Calu3 (cell line): ENCODE measurements around the gene SLC12A6. TPM values are rescaled to one million over a fixed set of nuclear protein-coding genes. Genes with fewer than 3 reads are reported as not detected.
A peak's percentile ranks its signal among the peaks of the same experiment; 100 is the strongest.

Experiments
- BruUV-seq: library from RNA; stranded (reverse); fragments of 400-500 nt; replicated peaks from 2 replicates; lab custom pipeline; 2021; lab: Mats Ljungman, UMichigan
- CTCF ChIA-PET: fragments of 300-600 bp; sonication (Branson Sonifier 250); formaldehyde crosslinking; loops from one replicate; lab custom pipeline; 2022; ENCODE audit warnings: antibody characterized with exemption; lab: Charles Lee
- DNase-seq: peaks from one replicate; pipeline ENCODE4 v3.0.0; 2022
- H3K27ac Mint-ChIP-seq: one replicate; pipeline ENCODE4 v1.8.0; 2022; ENCODE audit warnings: mixed read lengths; ENCODE audit not compliant: unreplicated experiment
- H3K27me3 Mint-ChIP-seq: one replicate; pipeline ENCODE4 v1.8.0; 2022; ENCODE audit warnings: mixed read lengths; ENCODE audit not compliant: unreplicated experiment
- H3K36me3 Mint-ChIP-seq: one replicate; pipeline ENCODE4 v1.8.0; 2022; ENCODE audit warnings: mild to moderate bottlenecking, moderate library complexity, mixed read lengths; ENCODE audit not compliant: insufficient read depth, unreplicated experiment
- H3K4me1 Mint-ChIP-seq: one replicate; pipeline ENCODE4 v1.8.0; 2022; ENCODE audit warnings: mild to moderate bottlenecking, low read depth, mixed read lengths; ENCODE audit not compliant: unreplicated experiment
- H3K4me3 Mint-ChIP-seq: one replicate; pipeline ENCODE4 v1.8.0; 2022; ENCODE audit warnings: mild to moderate bottlenecking, low read depth, moderate library complexity, mixed read lengths; ENCODE audit not compliant: unreplicated experiment
- H3K9me3 Mint-ChIP-seq: one replicate; pipeline ENCODE4 v1.8.0; 2022; ENCODE audit warnings: low read depth, mixed read lengths; ENCODE audit not compliant: unreplicated experiment
- intact Hi-C: fragments of 100-400 bp; cut with micrococcal nuclease; formaldehyde crosslinking; loops from one replicate; pipeline ENCODE4 v1.10.0; 2022; ENCODE audit not compliant: unreplicated experiment
- total RNA-seq: library from RNA; stranded (reverse); gene quantifications from 2 replicates; pipeline ENCODE4 v1.2.3, GENCODE V29; 2022
- TF ChIP-seq, protein P1 (sequence below): fragments of 200-600 bp; IDR thresholded peaks from one replicate; pipeline ENCODE4 v1.8.0; 2022; ENCODE audit warnings: antibody characterized with exemption; ENCODE audit not compliant: unreplicated experiment

SLC12A6 gene
- total RNA-seq, 1 experiment from 2014 or later, result 3.8 TPM

DNA sequence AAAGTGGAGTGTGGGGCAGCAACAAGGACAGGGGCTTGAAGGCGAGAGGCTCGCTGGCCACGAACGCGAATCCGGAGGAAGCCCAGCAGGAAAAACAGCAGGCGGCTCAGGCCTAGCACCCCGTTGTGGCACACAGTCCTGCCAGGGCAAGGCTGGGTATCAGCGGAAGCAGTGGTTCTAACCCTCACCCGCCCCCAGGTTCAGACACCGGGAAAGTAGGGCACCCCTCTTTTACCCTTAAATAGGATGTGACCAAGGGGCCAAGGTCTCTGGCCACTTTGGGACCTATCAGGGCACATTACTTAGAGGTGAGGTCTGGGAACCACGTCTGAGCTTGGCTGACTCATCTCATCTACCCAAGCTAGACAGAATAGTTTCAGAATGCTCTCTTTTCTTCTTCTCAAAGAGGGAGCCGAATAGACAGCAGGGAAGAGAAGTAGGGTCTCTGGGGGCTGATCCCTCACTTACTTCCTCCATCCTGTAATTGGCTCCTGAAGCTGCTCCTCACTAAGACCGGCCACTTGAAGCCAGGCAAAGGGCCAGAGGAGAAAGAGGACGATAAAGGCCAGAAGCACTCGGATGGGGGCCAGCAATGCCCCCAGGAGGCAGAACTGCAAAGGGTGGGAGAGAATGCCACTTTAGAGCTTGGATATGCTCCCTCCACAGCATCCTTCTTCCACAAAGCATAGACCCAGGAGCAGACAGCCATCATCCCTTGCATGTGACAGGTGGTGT, 27.7 kb upstream of the SLC12A6 start:
- intact Hi-C loops, result no loop called here
- H3K27ac Mint-ChIP-seq, result no peak overlapping the region
- TF ChIP-seq, protein P1, sequence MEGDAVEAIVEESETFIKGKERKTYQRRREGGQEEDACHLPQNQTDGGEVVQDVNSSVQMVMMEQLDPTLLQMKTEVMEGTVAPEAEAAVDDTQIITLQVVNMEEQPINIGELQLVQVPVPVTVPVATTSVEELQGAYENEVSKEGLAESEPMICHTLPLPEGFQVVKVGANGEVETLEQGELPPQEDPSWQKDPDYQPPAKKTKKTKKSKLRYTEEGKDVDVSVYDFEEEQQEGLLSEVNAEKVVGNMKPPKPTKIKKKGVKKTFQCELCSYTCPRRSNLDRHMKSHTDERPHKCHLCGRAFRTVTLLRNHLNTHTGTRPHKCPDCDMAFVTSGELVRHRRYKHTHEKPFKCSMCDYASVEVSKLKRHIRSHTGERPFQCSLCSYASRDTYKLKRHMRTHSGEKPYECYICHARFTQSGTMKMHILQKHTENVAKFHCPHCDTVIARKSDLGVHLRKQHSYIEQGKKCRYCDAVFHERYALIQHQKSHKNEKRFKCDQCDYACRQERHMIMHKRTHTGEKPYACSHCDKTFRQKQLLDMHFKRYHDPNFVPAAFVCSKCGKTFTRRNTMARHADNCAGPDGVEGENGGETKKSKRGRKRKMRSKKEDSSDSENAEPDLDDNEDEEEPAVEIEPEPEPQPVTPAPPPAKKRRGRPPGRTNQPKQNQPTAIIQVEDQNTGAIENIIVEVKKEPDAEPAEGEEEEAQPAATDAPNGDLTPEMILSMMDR, result no peak

DNA sequence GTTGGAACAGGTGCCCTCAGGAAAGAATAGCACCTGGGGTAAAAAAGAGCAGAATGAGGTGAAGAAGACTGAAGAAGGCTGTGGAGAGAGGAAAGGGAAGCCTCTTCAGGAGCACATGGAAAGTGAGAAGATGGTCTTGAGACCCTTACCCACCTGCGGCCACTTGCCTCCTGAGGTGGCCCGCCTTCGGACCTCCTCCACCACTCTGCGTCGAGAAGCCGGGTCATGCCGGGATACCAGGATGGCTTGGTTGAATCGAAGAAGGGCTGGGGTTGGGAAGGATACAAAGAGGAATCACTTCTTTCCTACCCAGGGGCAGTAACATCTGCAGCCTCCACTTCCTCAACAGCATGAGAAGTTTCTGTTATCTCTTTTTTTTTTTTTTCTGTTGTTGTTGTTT, 26.5 kb upstream of the SLC12A6 start:
- CTCF ChIA-PET, result interaction anchor here (0.6 kb wide), 1 partner anchor 11 kb away, joined by 4 read pairs; no protein-coding TSS in a partner anchor
- no peaks in the 10 kb centered on the region for H3K9me3 Mint-ChIP-seq
- peaks cover 34% of the 10 kb centered on the region for H3K4me1 Mint-ChIP-seq
- peaks cover 32% of the 10 kb centered on the region for H3K36me3 Mint-ChIP-seq
- TF ChIP-seq, protein P1, result no peak
- H3K27me3 Mint-ChIP-seq, result no peaks in the 10 kb centered on the region
- H3K4me3 Mint-ChIP-seq, result no peak overlapping the region
- no TSS peak for BruUV-seq
- no peak for DNase-seq
- no peak overlapping the region for H3K27ac Mint-ChIP-seq
- intact Hi-C loops, result no loop called here

More for the DNA sequence above, 27.7 kb upstream of the SLC12A6 start:
- Mint-ChIP-seq H3K27me3 (no peaks in the 10 kb centered on the region), H3K9me3 (no peaks in the 10 kb centered on the region), H3K36me3 (peaks cover 28% of the 10 kb centered on the region), H3K4me1 (peaks cover 25% of the 10 kb centered on the region), H3K4me3 (peak overlapping the region; percentile 87)
- no peak for DNase-seq
- CTCF ChIA-PET, result no interaction called here
- no TSS peak for BruUV-seq

DNA sequence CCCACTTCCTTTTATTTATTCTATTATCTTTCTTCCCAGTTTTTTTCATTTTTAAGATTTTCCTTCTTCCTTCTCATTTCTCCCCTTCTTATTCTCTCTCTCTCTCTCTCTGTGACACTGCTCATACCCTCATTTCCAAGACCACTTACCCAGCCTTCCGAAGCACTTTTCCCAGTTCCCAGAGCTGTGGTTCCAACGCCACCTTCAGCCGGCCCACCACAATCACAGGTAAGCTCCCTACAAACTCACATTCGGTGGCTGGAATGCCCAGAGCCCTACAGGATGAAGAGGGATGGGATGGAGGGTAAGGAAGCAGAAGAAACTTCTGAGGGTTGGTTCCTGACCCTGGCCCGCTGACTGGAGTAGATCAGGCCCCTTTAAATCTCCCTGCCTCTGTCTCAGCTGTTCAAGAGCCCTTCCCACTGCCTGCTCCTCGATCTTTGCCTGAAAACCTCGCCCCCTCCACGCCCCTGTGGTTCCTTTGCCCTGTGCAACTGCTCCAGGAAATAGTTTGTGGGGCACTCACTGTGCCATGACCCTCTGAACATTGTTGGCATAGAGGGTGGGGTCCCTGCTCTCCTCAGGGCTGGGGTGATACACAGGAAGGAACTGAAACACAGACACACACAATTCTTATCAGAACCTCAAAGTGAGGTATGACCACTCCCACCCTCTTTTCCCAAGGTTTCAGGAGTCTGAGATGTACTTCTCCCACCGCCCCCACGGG, 24.6 kb upstream of the SLC12A6 start:
- Mint-ChIP-seq H3K9me3 (no peaks in the 10 kb centered on the region), H3K36me3 (peaks cover 32% of the 10 kb centered on the region), H3K4me1 (peaks cover 34% of the 10 kb centered on the region), H3K4me3 (no peak overlapping the region), H3K27ac (no peak overlapping the region), H3K27me3 (no peaks in the 10 kb centered on the region)
- DNase-seq, result no peak
- TF ChIP-seq, protein P1, result no peak
- intact Hi-C loops, result no loop called here
- CTCF ChIA-PET, result no interaction called here
- BruUV-seq, result no TSS peak

DNA sequence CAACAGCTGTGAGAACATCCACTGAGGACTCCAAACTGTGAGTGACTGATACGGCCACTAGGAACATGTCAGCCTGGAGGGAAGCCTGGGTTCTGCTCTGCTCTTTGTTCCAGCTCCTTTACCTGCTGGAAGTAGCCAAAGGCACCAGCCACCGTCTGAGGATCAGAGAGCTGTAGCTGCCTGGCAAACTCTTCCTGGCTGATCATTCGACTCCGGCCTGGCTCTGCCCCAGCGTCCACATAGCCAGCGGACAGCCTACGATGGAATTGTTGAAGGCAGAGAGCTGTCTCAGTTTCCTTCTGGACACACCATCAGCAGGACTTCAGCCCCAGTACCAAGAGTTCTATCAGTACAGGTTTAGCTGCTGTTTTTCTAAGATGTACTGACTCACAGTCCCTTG, 23.7 kb upstream of the SLC12A6 start:
- no TSS peak for BruUV-seq

More for the DNA sequence above, 23.7 kb upstream of the SLC12A6 start:
- CTCF ChIA-PET, result no interaction called here
- no peak overlapping the region for H3K4me3 Mint-ChIP-seq
- no peaks in the 10 kb centered on the region for H3K27me3 Mint-ChIP-seq
- TF ChIP-seq, protein P1, result no peak
- no peak for DNase-seq
- no peaks in the 10 kb centered on the region for H3K9me3 Mint-ChIP-seq
- peaks cover 24% of the 10 kb centered on the region for H3K36me3 Mint-ChIP-seq
- no peak overlapping the region for H3K27ac Mint-ChIP-seq
- intact Hi-C loops, result no loop called here
- H3K4me1 Mint-ChIP-seq, result peaks cover 34% of the 10 kb centered on the region
